ENCODE results near the gene HEG1. TPM values are rescaled to one million over a fixed set of nuclear protein-coding genes. Genes with fewer than 3 reads are reported as not detected.
"Not testable (repeated sequence)": the region's sequence is repeated elsewhere in the genome, so short reads cannot be mapped to it uniquely, and the experiment has no call there.

The HEG1 gene
- total RNA-seq, 4 donors from 2014 or later: 9.8 to 27.1 (median 17.6) TPM

DNA sequence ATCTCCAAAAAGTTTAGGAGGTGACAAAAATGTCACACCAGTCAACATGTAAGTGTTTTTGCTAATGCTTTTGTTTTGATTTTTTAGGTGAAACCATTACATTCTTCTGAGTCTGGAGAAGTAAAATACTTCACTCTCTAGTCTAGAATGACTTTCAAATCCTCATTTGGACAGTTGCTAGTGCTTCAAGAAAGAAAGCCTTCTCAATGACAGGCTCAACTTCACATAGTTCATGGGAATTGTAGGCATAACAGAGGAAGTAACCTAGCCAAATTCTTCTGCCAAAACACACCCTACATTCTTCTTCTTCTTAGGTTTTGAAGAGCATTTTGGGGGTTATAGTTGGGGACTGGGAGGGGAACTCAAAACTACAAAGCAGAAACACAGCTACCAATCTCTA lies 29.4 kb upstream of the HEG1 start:
- in situ Hi-C loops (cut with MboI; ENCODE audit: low sequenced_read_pairs in 4 of 4): no loop called here
- Histone ChIP-seq H3K27ac (no peak overlapping the region), H3K36me3 (no peaks in the 10 kb centered on the region), H3K4me3 (no peak overlapping the region), H3K27me3 (no peaks in the 10 kb centered on the region), H3K4me1 (peaks cover 8 to 9% of the 10 kb centered on the region in 2 donors), H3K9me3 (no peaks in the 10 kb centered on the region)
- DNase-seq: no peak
- TF ChIP-seq, protein P1, sequence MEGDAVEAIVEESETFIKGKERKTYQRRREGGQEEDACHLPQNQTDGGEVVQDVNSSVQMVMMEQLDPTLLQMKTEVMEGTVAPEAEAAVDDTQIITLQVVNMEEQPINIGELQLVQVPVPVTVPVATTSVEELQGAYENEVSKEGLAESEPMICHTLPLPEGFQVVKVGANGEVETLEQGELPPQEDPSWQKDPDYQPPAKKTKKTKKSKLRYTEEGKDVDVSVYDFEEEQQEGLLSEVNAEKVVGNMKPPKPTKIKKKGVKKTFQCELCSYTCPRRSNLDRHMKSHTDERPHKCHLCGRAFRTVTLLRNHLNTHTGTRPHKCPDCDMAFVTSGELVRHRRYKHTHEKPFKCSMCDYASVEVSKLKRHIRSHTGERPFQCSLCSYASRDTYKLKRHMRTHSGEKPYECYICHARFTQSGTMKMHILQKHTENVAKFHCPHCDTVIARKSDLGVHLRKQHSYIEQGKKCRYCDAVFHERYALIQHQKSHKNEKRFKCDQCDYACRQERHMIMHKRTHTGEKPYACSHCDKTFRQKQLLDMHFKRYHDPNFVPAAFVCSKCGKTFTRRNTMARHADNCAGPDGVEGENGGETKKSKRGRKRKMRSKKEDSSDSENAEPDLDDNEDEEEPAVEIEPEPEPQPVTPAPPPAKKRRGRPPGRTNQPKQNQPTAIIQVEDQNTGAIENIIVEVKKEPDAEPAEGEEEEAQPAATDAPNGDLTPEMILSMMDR (IDR thresholded peaks at IDR 0.05 in 4 of 5, conservative IDR thresholded peaks at IDR 0.05 in 1 of 5): no peak
- TF ChIP-seq POLR2A (IDR thresholded peaks at IDR 0.05): no peak
- intact Hi-C loops (cut with DNase I; ENCODE audit: low total_unique reads): loop anchor here (5.0 kb wide), 1 partner anchor 42 kb away; no protein-coding TSS in a partner anchor
- no peak for ATAC-seq

DNA sequence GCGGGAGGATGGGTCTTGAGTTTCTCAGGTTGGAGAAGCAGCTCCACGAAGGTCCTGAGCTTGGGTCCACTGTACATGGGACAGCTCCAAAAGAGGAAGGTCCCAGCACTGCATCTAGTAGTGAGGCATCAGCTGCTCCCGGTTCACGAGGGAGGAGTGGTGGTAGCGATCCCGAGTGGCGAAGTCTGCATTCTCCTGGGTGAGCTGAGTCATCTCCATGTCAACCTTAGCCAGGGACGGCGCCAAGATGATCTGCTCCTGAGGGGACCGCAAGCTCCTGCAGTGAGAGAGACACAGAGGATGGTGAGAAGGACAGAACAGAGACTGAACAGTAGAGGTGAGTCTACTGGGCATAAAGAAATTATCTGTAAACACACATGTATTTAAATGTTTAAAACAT lies 28.0 kb upstream of the HEG1 start:
- H3K4me1 ChIP-seq: peaks cover 9 to 12% of the 10 kb centered on the region in 2 donors
- ATAC-seq (no peak), DNase-seq (peak in 1 of 2 donors; percentile 41)
- no peaks in the 10 kb centered on the region for H3K36me3 ChIP-seq
- H3K27ac ChIP-seq: no peak overlapping the region
- in situ Hi-C loops (cut with MboI; ENCODE audit: low sequenced_read_pairs in 4 of 4): no loop called here
- no peak overlapping the region for H3K4me3 ChIP-seq
- no peaks in the 10 kb centered on the region for H3K9me3 ChIP-seq
- no peak for TF ChIP-seq POLR2A (IDR thresholded peaks at IDR 0.05)
- TF ChIP-seq, protein P1 (IDR thresholded peaks at IDR 0.05 in 4 of 5, conservative IDR thresholded peaks at IDR 0.05 in 1 of 5): no peak
- intact Hi-C loops (cut with DNase I; ENCODE audit: low total_unique reads): no loop called here
- no peaks in the 10 kb centered on the region for H3K27me3 ChIP-seq

DNA sequence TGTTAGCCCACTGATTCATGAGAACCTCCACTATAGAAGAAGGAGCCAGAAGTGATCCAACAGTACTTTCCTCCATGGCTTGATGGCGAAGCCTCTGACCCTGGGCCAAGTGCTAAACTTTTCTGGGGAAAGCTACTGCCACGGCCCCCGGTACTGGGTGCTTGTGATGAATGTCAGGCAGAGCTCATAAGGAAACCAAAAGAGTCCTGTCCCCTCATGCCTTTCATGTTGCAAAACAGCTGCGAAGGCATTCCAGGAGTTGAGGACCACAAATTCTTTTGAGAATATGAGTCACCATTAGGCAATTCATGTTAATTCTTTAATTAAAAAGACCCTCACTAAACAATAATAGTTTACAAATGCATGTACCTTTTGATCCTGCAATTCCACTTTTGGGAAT lies 26.5 kb upstream of the HEG1 start:
- DNase-seq; in situ Hi-C loops (cut with MboI; ENCODE audit: low sequenced_read_pairs in 4 of 4); H3K27me3 ChIP-seq; ATAC-seq; H3K4me1 ChIP-seq; H3K9me3 ChIP-seq; H3K27ac ChIP-seq; H3K36me3 ChIP-seq; intact Hi-C loops (cut with DNase I; ENCODE audit: low total_unique reads); H3K4me3 ChIP-seq: not testable (repeated sequence)

GRCh38 chr3:125080077-125080476 lies 24.3 kb upstream of the HEG1 start:
- Histone ChIP-seq H3K9me3 (no peaks in the 10 kb centered on the region), H3K27ac (peak overlapping the region; percentile 51 to 73 (median 60)), H3K4me1 (peaks cover 0 to 4% of the 10 kb centered on the region in 2 donors), H3K36me3 (no peaks in the 10 kb centered on the region), H3K4me3 (no peak overlapping the region), H3K27me3 (no peaks in the 10 kb centered on the region)
- intact Hi-C loops (cut with DNase I; ENCODE audit: low total_unique reads): no loop called here
- ATAC-seq: peak in 1 of 2 donors; percentile 22
- in situ Hi-C loops (cut with MboI; ENCODE audit: low sequenced_read_pairs in 4 of 4): no loop called here
- DNase-seq: no peak
- TF ChIP-seq POLR2A (IDR thresholded peaks at IDR 0.05): no peak
- TF ChIP-seq, protein P1 (IDR thresholded peaks at IDR 0.05 in 4 of 5, conservative IDR thresholded peaks at IDR 0.05 in 1 of 5): no peak

- H3K27me3 ChIP-seq: no peaks in the 10 kb centered on the region
- no peaks in the 10 kb centered on the region for H3K9me3 ChIP-seq
- in situ Hi-C loops (cut with MboI; ENCODE audit: low sequenced_read_pairs in 4 of 4): no loop called here
- TF ChIP-seq POLR2A (IDR thresholded peaks at IDR 0.05): no peak
- TF ChIP-seq, protein P1 (IDR thresholded peaks at IDR 0.05 in 4 of 5, conservative IDR thresholded peaks at IDR 0.05 in 1 of 5): no peak
- no peak overlapping the region for H3K4me3 ChIP-seq
- ATAC-seq (peak; percentile 89 to 92), DNase-seq (no peak)
- H3K4me1 ChIP-seq: peaks cover 0 to 4% of the 10 kb centered on the region in 2 donors
- intact Hi-C loops (cut with DNase I; ENCODE audit: low total_unique reads): loop anchor here (1.0 to 2.0 kb wide), 4 partner anchors 18 to 76 kb away; no protein-coding TSS in a partner anchor
- peak overlapping the region; percentile 51 to 73 (median 60) for H3K27ac ChIP-seq
- H3K36me3 ChIP-seq: no peaks in the 10 kb centered on the region
These were observed 23.9 kb upstream of the HEG1 start for GRCh38 chr3:125079675-125080045.

Data from gastrocnemius medialis (tissue), 4 donors.